ENCODE data around the gene ARL2.
"Not testable (repeated sequence)": the region's sequence is repeated elsewhere in the genome, so short reads cannot be mapped to it uniquely, and the experiment has no call there.

Gene ARL2

DNA sequence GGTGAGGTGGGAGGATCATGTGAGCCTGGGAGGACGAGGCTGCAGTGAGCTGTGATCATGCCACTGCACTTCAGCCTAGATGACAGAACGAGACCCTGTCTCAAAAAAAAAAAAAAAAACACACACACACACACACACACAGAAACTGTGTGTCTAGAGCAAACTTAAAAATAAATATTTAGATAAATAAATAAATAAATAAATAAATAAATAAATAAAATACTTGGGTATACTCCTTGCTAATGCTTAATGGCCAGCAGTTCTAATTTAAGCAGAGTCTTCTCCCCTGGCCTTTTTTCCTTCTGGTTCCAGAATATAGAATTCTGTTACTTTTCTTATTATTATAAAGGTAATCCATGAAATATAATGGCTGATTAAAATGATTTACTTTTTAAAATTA lies 5.1 kb upstream of the ARL2 start:
- no peak for DNase-seq

DNA sequence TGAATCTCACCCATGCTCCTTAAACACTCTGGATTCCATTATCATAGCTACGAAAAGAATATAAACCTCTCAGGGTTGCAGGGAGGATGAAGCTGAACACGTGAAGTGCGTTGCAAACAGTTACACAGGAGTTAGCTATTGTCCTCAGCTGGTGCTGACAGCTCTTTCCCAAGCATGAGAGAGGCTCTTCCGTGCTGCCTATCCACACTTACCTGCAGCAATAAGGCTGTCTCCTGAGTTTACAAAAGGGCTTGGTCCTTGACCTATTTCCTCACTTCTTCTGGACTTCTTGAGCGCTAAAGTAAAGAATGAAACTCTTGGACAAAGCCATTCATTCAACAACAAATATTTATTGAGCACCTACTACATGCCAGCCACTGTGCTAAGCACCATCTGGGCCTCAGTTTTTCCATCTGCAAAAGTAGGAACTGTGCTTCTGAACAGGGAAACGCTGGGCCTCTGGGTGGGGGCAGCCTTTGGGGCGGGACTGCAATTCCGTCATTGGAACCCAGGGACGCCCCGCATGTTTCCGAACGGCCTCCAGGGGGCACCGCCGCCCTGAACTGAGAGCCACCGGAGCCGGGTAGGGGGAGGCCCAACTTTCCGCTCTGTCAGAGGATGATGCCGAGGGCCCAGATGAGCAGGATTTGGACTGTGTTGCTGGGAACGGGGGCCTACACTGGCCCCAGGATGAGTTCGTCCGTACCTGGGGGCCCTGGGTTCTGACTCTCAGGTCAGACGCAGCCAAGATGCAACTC lies 651 bp upstream of the ARL2 start:
- DNase-seq = peak; percentile 92

DNA sequence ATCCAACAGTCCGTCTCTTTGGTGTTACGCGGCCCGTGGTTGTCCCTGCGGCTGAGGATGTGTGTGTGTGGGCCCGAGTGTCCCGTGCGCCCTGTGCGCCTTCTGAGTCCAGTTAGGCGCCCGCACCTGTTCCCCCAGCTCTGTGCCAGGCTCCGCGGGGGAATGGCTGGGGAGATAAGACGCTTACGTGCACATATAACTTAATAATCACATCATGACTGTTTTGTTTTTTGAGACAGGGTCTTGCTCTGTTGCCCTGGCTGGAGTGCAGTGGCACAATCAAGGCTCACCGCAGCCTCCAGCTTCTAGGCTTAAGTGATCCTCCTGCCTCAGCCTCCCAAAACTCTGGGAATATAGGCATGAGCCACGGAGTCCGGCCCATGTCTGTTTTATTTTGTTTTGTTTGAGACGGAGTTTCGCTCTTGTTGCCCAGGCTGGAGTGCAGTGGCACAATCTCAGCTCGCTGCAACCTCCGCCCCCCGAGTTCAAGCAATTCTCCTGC lies 817 bp downstream of the ARL2 start:
- no peak for DNase-seq

DNA sequence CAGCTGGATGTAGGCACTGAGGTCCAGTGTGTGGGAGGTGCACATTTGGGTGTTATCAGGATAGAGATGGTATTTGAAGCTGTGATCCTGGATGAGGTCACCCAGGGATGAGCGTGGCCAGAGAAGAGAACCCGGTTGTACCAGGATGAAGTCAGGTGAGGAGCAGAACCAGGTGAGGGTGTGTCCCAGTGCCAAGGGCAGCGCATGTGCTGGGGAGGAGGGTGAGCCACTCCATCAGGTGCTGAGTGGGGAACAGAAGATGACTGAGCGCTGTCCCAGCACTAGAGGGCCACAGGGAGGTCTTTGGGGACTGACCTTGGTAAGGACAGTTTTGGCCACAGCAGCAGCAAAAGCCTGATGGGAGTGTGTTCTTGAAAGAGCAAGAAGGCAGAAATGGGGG lies 2.7 kb downstream of the ARL2 start:
- no peak for DNase-seq

DNA sequence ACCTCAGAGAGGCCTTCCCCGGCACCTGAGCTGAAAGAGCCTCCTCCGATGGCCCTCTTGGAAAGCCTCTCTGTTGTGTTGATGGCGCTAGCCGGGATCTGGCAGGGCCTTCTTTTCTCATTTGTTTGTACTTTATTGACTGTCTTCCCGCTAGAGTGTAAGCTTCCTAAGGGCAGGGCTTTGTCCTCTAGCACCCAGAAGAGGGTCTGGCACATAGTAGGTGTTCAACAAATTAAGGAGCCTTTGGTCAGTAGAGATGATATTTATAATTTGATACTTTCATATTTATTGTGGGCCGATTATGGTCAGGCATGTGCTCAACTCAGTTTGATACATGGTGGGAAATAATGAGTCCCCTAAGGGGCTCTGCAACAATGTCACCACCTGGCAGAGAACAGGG lies 4.0 kb downstream of the ARL2 start:
- no peak for DNase-seq

DNA sequence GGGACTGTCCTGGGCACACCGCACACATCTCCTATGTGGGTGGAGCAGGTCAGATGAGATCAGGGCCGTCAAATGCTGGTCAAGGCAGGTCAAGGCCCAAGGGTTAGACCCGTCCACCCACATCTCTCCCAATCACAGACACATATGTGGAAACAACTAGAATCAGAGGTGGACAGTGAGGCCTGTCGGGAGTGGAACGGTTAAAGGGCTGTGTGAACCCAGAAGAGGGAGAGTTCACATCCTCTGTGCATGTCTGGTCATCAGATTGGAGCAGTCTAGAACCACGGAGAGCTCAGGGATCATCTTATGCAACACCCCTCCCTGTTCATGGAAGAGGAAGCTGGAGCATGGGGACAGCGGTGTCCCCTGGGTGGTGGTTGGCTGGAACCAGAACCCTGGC lies 5.9 kb downstream of the ARL2 start:
- DNase-seq = no peak

DNA sequence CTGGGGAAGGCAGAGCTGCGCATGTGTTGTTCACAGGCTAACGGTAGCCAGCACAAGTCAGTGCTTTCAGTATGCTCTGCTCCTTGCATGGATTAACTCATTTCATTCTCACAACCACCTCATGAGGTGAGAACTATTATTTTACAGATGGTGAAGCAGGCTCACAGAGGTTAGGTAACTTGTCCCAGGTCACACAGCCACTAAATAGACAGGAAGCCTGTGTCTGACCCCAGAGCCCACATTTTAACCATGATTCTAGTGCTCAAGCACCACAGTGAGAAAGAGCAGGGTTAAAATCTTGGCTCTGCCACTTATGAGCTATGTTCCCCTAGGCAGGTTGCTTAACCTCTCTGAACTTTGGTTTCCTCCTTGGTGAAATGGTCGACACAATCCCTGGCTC lies 7.0 kb downstream of the ARL2 start:
- DNase-seq = no peak

DNA sequence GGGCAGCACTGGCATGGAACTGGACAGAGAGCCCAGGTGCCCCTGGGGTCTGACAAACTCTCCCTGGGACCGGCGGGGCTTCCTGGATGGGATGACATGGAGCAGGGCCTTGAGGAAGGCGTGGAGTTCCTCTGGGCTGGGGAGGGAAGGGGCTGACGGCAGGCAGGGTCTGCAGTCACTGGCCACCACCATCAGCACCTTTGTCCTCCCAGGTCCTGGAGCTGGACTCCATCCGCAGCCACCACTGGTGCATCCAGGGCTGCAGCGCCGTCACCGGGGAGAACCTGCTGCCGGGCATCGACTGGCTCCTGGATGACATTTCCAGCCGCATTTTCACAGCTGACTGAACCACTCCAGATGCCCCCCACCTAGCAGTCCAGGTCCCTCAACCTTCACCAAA lies 7.5 kb downstream of the ARL2 start:
- DNase-seq = no peak

DNA sequence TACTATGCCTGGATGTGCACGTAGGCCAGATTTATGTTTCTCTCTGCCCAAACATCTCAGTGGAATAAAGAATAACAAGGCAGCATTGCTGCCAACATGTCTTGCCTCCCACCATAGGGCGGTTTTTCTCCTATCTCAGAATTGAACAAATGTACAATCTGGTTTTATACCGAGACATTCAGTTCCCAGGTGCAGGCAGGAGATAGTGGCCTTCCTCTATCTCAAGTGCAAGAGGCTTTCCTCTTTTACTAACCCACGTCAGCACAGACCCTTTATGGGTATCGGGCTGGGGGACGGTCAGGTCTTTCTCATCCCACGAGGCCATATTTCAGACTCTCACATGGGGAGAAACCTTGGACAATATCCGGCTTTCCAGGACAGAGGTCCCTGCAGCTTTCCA lies 9.5 kb downstream of the ARL2 start:
- not testable (repeated sequence) for DNase-seq

DNA sequence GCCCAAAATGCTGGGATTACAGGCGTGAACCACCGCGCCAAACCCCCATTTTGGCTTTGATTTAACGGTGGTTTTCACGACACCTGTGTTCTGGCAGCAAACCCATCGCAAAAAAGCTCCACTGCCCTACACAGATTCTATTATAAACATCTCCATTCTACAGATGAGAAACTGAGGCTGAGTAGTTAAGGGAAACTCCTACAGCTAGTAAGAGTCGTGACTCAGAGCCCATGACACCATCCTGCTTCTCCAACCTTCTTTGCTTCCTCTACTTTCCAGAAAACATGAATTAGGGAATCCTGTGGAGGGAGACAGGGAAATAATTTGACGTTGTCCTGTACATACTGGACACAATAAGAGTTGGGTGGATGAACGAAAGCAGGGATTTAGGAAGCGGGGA lies 12.8 kb downstream of the ARL2 start:
- no peak for DNase-seq

DNA sequence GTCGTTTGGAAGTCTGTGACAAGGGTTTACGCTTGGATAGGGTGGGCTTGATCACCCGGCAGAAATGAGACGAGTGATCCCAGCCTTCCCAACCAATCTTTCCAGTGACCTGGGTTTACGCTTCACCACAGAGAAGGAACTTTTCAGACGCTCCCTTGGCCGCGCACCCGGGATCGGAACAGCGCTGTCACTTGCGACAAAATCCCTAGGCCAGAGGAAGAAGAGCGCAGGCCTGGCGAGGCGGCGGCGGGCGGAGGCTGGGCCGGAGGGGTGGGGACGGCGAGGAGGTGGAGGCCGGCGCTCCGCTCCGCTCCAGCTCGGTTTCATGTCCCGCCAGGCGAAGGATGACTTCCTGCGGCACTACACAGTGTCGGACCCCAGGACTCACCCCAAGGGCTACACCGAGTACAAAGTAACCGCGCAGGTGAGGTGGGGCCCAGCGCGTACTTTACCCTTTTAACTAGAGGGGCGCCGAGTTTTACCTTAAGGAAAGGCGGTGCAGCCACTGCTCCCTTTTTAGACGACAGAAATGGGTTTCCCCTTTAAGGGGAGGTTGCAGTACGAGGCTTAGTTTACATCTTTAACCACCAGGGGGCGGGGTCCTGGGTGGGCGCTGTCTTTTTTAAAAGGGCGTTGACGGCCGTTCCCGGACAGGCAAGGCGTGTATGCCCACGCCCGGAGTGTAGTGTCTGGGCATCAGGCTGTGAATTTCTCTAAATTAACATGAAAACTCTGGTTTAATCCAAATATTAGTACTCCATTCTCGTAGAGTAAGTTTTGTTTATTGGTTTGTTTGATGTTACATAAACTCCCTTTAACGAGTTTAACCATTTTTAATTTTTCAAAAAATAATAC lies 13.5 kb downstream of the ARL2 start, which contains the start of gene SNX15:
TSS of gene SNX15 (plus strand) at position 227 of the 855 bp plus-strand sequence. CDS start at position 326, 99 bp downstream.
- peak; percentile 92 for DNase-seq

DNA sequence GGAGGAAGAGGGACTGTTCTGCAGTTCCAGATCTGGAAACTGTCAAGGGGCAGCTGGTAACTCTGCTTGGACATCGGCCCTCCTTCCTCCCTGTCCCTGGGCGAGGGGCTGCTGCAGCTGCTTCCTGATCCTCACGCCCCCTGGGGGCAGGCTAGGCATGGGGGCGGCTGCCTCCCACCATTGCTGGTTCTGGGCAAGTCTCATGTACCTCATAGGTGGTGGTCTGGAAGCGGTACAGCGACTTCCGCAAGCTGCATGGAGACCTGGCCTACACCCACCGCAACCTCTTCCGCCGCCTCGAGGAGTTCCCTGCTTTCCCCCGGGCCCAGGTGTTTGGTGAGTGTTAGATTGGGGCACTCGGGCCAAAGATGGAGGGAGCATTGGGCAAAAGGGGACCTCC lies 18.3 kb downstream of the ARL2 start:
- no peak for DNase-seq

DNA sequence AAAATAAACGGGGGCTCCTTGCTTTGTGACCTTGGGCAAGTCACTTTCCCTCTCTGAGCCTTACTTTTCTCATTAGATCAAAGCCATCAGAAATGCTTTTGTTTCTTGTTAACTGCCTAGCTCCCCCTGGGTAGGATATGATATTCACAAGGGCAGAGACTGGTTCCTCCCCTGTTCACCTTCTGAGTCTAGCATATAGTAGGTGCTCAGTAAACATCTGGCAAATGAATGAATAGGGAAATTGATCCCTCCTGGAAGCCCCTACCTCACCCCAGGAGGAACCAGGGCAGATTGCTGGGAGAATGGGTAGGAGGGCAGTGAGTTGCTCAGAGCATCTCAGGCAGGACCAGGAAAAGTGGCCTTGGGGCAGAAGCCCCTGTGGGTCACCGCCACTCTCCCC lies 20.5 kb downstream of the ARL2 start:
- no peak for DNase-seq

DNA sequence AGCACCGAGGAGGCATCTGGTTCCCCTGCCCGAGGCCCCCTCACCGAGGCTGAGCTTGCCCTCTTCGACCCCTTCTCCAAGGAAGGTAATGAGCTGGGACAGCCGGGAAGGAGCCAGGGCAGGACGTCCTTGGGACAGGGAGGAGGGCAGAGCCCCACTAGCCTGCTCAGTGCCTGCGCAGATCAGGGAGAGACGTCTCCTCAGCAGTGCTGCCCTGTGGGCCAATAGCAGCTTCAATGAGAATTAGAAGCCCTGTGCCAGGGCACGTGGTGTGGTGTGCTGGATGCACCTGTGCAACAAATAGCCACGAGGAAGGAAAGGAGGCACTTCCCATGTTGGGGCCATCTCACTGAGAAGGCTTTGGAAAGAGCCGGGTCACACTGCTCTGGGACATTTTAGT lies 21.6 kb downstream of the ARL2 start:
- no peak for DNase-seq

DNA sequence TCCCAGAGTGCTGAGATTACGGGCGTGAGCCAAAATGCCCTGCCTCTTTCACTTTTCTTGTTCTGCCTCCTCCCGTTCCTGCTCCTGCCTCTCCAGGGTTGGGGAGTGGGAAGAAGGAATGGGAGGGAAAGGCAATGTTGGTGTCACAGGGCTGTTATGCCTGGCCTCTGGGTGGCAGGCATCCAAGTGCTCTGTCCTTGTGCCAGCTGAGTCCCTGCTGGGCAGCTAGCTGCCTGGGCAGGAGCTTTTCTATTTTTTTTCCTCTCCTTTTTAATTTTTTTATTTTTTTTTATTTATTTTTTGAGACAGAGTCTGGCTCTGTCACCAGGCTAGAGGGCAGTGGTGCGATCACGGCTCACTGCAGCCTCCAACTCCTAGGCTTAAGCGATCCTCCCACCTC lies 23.0 kb downstream of the ARL2 start:
- no peak for DNase-seq

DNA sequence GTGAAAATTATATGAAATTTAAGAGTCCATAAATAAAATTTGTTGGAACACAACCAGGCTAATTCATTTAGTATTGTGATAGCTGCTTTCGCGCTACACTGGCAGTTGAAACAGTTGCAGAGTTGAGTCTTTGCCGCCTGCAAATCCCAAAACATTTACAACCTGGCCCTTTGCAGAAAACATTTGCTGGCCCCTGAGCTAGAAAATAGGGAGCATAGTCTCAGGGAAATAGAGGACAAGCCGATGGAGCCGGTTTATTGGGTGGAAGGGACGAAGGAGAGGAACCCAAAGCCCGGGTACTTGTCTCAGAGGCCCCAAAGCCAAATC lies 26.5 kb downstream of the ARL2 start:
- no peak for DNase-seq

DNA sequence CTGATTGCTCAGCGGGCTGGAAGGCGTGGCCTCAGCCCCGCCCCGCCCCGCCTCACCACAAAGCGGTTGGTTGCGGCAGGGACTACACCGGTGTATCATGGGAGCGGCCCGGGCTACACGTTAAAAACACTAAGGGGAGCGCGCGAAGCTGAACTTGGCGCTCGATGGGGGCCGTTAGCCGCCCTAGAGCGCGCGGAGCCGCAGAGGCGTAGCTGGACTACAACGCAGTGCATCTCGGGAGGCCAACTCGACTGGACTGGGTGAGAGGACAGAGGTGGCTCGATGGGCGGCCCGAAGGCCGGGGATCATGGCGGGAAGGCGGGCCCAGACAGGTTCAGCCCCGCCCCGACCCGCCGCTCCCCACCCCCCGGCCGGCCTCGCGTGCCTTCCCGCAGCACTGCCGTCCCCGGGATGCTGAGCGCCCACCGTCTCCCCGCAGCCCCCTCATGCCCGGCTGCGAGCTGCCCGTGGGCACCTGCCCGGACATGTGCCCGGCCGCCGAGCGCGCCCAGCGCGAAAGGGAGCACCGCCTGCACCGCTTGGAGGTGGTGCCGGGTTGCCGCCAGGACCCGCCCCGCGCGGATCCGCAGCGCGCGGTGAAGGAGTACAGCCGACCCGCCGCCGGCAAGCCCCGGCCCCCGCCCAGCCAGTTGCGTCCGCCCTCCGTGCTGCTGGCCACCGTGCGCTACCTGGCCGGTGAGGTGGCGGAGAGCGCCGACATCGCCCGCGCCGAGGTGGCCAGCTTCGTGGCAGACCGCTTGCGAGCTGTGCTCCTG lies 27.1 kb downstream of the ARL2 start, which contains the start of gene SAC3D1:
TSS of gene SAC3D1 (plus strand) at position 364 of the 776 bp plus-strand sequence. CDS start at position 447, 83 bp downstream.
- DNase-seq = peak; percentile 91

DNA sequence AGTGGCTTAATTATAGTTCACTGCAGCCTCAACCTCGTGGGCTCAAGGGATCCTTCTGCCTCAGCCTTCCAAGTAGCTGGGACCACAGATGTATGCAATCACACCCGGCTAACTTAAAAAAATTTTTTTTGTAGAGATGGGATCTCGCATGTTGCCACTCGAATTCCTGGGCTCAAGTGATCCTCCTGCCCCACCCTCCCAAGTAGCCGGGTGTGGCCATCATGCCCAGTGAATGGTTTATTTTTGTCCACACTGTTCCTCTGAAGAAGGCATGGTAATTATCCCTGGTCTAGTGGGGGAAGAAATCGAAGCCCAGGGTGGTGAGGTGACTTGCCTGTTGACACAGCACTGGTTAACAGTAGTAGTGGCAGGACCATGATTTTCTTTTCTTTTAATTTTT lies 28.9 kb downstream of the ARL2 start:
- DNase-seq = no peak

DNA sequence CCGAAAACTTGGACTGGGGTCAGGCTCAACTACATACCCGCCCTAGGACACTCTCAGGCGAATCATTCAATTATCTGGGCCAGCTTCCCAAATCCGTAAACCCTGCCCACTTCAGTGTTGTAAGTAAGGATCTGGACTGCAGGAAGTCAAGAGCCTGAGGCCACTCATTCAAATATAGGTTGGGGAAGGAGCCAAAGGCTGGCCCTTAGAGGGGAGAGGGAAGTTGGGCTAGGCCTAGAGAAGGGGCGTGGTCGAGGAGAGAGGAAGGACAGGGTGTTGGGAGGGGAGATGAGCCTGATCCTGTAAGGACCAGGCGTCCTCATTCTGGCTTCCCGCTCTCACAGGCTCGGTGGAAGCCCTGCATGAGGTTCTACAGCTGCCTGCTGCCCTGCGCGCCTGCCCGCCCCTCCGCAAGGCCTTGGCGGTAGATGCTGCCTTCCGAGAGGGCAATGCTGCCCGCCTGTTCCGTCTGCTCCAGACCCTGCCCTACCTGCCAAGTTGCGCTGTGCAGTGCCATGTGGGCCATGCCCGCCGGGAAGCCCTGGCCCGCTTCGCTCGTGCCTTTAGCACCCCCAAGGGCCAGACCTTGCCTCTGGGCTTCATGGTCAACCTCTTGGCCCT lies 30.0 kb downstream of the ARL2 start:
- no peak for DNase-seq

DNA sequence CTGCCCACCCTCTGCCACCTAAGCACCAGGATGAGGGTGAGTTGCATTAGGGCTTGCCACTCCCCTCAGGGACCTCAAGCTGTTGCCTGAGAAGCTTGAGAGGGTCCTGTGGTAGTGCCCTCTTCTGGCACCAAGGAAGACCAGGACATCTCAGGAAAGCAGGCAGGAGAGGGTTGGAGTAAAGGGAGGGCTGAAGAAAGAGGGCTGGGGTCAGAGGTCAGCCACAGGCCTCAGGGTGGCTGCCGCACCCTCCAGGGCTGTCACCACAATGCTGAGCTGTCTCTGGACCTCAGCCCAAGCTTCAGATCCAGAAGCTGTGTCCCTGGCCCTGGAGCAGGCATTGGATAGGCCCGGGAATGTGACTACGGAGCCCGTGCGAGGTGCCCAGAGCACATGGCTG lies 31.1 kb downstream of the ARL2 start:
- DNase-seq = no peak

DNA sequence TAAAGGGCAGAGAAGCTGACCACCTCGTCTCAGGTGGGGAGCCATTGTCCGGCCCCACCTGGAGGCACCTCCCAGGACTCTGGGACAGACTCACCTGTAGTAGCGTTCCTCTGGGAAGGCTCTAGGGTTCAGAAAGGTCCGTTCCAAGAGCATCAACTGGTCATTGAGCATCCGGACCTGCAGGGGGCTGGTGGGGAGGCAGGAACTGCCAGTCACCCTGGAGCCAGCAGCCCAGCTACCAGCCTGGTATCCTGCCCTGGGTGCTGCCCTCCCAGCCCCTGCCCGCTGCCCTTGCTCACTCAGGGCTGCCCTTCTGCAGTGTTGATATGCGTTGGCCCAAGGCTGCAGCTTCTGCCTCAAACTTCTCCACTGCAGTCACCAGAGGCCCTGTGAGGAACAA lies 31.8 kb downstream of the ARL2 start:
- DNase-seq = no peak

DNA sequence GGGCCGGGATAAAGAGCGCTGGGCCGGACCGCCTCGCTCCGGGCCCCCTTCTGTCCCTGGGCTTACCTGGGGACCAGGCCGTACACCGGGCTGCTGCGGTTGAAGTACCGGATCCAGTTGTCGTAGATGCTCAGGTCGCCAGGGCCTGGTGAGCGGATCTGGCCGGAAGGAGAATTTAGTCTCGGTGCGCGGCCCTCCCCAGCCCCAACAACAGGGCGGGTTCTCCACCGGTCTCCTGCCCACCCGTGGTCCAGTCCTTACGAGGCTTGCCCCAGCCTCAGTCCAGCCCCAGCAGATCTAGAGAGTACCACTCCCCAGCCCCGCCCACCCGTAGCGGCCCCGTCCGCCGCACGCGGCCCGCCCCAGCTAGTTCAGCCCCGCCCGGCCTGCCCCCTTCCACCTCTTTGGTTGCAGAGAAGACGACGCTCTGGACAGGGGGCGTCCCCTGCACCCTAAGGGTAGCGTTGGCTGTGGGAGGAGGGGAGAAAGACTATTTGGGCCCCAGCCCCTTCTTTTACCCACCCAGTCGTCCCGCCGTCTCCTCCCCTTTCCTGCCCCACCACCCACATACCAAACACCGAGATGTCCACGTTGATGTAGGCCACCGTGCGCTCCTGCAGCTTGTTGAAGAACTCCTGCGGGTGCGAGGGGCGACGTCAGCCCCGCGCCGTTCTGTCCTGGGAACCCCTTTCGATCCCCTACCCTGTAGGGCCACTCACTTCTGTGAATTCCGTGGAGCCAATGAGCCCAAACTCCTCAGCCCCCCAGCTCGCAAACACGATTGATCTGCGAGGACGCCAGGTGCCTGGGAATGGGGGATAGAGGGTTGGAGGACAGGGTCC lies 33.8 kb downstream of the ARL2 start:
- no peak for DNase-seq
